Stimulated activated CD4-positive, alpha-beta T cell treated with anti-CD3 and anti-CD28 coated beads, TNF-alpha, amount 100 ng/mL, for 24 hours (primary cell): ENCODE data around the gene HSBP1.

Source experiments
- DNase-seq, 3 experiments: peaks; one replicate each; pipeline ENCODE4 v3.0.0-alpha.2; 2020; ENCODE audit warnings: low read depth in 3 of 3

The HSBP1 gene

DNA sequence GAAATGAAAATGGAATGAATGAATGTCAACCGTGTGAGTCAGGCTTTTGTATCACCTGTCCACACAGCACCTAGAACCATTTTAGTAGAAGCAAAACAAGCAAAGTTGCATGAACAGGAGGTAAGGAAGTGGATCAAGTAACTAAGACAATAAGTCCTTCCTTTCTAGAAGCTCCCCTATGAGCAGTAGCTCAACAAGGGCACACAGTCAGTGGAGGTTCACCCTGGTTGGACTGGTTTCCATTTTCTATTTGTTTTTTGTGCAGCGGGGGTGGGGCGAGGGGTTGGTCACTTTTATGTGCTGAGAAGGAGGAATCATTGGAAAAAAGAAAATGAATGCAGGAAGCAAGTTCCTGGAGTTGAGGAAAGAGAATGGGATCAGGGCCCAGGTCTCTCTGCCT, 4.0 kb upstream of the HSBP1 start:
- no peak for DNase-seq

DNA sequence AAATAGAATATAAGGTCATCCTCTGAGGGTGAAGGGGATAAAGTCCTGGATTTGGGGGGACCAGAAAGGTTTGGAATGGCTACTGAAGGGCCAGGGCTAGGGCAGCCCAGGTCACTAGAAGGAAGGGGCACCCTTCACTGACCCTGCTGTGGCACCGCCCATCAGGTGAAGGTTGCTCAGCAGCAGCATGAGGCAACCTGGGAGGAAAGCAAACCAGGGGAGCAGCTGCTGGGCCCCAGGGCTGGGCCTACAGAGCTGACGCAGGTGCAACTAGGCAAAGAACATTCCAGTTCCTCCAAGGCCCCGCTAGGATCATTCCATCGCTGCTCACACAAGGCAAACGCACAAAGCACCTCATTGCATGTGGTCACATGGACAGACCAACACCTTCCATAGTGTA, 3.4 kb upstream of the HSBP1 start:
- DNase-seq, result no peak

DNA sequence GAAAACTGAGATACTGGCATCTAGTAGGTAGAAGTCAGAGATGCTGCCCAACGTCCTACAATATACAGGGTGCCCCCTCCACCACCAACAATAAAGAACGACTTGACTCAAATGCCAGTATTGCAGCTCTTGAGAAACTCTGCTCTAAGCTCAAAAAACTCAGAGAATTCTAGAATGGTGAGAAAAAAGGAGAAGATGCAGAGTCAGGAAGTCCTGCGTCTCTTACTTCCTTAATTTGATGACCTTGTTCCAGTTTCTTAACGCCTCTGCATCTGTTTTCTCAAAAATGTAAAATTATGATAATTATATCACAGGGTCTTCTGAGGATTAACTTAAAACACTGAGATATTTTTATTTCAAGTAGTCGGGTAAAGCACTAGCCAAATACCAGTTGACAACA, 1.7 kb upstream of the HSBP1 start:
- DNase-seq, result no peak

DNA sequence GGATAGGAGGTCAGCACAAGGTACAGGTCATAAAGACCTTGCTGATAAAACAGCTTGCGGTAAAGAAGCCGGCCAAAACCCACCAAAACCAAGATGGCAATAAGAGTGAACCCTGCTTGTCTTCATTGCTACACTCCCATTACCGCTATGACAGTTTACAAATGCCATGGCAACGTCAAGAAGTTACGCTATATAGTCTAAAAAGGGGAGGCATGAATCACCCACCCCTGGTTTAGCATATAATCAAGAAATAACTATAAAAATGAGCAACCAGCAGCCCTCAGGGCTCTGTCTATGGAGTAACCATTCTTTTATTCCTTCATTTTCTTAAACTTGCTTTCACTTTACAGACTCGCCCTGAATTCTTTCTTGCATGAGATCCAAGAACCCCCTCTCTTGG, 1.0 kb upstream of the HSBP1 start:
- no peak for DNase-seq

DNA sequence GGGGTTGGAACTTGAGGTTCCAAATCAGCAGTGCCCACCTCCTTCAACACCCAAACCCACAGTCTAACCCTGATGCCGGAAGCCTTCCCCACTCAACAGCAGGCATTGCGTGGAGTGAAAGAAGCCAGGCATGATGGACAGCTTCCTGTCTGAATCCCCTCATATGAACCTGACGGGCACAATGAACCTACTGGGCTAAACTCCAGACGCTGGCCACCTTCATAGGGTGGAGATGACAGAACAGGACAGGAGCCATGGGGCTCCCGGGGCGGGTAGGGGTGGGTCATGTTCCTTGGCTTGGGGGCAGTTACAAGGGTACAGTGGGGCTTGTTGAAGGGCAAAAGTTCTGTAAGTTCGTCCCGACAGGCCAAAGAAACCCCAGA, 460 bp upstream of the HSBP1 start:
- no peak for DNase-seq

DNA sequence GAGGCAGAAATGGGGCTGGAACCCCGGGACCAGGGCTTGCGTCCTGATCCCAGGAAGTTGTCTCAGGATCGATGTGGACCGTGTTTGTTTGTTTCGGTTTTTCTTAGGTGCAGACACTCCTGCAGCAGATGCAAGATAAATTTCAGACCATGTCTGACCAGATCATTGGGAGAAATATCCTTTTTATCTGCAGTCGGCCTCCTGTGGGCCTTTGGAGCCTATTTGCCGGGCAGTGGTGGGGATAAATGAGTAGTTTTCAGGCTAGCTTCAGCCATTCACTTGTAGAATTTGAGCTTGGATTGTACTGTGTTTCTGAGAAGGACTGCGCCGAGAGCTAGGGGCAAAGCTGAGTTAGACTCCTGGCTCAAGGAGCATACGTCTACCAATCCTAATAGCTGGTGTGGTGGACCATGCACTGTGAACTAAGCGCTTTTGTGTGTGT, 816 bp downstream of the HSBP1 start:
- DNase-seq, result no peak

DNA sequence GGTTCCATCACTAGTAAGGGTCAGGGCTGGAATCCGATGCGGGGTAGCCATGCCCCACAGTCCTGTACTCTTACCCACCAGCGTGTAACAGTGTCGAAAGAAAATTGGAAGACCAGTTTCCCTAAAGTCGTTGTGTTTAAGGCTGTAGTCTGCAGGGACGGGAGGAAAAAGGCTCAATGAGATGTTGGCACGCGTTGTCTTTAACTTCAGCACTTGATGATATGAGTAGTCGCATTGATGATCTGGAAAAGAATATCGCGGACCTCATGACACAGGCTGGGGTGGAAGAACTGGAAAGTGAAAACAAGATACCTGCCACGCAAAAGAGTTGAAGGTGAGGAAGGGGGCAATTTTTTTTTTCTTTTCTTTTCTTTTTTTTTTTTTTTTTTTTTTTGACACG, 1.3 kb downstream of the HSBP1 start:
- no peak for DNase-seq

DNA sequence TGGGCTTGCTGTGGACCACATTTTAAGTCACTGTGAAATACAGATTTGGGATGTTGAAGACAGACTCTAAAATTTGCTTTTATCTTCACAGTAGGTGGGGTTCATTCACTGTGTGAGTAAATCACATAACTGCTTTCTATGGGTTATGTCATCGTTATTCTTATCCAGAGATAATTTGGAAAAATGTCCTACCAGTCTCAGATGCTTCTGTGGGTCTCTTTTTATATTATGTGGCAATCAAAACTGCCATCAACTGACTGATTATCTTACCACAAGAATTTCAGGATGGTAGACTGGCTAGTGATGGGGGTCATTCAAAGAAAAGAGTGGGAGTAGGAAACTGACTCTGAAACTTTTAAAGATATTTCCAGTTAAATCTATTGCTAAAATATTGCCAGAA, 3.1 kb downstream of the HSBP1 start:
- DNase-seq, result no peak

DNA sequence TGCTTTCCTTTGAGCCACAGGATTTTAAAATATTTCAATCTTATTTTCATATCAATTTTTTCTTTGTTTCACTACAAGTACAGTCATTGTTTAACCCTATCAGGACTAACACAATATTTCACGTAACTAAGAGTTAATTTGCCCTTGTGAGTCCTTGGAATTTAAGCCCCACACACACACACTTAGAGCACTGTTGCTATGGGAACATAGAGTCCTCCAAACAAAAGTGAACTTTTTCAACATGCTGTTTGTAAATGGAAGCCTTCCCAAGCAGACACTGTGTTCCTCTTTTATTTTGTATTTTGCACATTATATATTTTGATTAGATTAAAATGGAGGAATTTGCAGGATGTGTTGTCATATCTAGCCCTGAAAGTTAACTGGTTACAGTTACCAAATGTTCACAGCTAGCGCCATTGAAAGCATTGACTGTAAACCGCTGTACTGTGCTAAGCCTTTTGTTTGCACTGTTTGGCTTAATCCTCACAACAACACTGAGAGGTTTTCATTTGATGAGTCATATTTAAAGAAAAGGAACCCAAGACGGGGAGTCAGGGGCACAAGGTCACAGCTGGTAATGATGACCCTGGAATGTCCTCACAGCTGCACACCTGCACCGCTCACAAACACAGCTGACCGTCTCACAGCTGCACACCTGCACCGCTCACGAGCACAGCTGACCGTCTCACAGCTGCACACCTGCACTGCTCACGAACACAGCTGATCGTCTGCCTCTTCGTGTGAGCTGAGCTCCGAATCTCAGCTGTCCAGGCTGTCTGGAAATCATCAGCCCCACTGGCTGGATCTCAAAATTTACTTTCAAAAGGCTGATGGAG, 6.3 kb downstream of the HSBP1 start:
- no peak for DNase-seq

DNA sequence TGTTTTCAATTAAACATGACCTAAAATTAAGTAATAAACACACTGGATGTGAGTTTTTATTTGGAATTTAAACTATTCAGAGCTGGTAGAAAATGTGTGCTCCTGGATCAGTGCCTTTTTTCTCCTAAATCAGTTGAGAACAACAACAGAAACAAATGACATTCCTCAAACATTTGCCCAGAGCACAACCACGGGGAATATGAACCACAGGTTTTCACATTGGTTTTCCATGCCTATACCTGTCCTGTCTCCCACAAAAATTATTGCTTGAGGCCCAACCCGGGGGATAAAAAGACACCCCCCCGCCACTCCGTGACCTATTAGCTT, 6.8 kb downstream of the HSBP1 start:
- no peak for DNase-seq

DNA sequence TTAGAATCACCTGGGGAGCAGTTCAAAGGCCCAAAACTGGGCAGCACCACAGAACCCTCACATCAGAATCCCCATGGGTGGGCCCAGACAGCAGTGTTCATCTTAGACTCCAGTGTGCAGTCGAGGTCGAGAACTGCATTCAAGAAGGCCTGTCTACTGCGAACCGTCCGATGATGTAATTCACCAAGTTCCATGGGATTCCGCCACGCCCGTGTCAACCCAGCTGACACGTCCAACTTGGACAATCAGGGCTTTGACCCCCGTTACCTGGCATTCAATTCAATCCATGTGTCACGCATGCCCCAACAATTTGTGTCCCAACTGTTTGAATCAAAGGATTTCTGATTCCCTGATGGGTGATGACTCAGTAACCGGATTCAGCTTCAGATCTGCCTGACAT, 9.2 kb downstream of the HSBP1 start:
- DNase-seq, result no peak

DNA sequence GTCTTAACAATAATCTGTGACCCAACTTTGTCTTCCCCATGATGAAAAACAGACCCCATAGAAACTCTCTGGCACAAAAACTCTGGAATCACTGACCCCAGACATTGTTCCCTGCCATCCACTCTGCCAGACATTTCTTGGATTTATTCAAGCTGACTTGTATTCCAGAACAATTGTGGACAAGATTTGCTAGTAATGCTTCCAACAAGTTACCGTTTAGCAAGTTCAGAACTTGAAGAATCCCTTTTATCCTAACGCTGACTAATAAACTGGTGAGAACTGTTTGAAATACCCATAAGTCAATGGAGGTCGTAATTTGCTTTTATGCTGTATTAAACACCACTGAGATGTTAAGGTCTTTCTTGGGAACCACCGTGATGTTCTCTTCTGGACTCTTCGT, 10.5 kb downstream of the HSBP1 start:
- DNase-seq, result no peak

DNA sequence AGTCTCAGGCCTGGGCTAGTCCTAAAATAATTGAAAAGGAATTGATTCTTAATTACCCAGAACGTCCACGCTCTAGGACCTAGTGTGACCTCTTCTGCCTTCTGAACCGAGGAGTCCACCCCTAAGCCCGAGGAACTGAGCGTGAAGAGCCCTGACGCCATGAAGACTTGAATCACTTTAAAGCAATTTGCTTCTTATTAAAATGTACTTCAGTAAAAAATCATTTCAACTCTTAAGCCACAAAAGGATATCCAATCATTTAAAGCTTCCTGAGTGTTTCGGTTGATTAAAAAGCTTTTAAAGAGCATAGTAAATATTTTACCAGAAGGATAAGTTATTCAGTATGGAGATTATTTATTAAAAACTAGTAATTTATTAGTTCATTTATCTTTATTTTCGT, 11.6 kb downstream of the HSBP1 start:
- no peak for DNase-seq

DNA sequence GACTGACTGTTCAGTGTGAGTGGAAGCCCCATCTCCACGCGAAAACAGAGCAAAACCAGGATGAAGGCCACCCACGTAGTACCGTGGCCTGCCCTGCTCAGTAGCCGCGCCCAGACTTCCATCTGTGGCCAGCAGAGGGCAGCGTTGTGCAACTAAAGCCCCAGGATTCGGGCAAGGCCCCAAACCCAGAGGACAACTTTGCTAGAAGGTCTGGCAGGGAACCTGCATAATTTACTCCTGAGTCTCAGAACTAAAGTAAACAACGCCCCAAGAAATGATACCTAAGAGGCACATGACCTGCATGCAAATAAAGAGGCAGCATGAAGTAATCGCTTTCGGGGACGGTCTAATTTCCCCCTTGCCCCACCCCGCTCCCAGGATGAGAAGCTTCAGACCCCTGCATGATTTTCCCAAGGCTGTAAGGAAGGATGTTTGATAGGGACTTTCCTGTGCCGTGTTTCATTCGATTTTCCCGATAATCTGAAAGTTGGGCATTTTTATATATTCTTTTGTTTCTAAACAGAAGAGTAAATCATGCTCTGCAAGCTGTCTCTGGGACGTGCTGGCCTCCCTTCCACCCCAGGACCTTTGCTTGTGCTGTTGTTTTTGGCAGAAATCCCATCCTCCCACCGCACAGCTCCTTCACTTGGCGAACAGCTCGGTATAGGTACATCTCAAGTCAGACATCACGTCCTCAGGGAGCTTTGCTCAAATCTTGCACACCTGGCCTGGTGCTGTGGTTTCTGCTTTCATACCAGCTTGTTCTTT, 18.6 kb downstream of the HSBP1 start:
- peak; percentile 62 to 78 (median 71) for DNase-seq

DNA sequence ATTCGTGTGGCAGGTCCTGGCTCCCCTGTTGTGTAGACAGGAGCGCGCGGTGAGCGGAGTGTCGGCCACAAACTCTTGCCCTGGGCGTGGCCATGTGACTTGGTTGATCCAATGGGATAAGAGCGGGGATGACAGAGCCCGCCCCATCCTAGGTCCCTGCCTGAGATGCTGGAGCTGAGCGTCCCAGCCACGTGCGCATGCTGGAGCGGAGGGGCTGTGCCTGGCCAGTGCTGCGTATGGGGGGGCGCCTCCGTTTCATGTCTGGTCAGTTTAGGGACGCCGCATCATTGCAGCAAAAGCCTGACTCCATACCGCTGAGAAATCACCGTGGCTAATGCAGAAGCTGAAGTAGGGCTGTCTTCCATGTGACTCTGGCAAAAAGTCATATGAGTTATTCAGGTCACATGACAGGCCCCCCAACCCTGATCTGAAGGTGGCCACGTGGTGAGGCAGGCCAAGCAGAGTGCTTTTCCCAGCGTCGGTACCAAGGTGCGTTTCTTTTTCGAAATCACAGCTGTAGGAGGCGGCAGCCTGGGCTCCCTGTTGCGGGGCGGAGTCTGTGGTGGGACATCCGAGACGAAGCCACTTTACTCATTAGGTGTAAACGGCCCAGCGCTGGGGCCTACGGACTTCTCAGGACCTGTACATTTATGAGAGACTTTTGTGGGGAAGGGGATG, 22.5 kb downstream of the HSBP1 start:
- no peak for DNase-seq

DNA sequence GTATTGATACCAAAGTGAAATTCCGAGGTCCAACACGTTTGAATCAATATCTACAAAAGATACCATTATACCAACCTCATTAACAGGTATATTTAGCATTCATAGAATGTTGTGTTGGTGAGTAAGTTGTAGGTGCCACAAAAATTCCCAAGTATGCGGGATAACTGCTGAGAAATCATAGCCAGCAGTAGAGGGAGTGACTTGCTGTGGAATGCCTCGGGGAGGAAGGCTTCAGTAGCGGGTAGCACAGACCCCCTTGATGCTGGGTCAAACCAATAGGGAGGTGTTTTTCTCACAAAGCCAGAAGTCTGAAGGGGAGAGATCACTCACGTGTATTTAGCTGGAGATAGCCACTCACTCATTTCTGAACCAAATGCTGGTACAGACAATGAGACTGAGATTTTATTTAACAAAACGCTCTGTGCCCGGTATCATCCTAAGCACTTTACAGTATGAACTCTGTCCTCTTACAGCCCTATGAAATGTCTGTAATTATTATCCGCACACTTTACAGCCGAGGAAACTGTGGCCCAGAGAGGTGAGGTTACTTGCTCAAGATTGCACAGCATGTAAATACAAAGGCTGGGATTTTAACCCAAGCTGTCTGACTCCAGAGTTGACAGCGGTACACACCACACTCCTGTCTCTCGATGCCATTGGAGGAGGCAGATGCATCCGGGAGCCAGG, 23.1 kb downstream of the HSBP1 start:
- DNase-seq, result no peak

DNA sequence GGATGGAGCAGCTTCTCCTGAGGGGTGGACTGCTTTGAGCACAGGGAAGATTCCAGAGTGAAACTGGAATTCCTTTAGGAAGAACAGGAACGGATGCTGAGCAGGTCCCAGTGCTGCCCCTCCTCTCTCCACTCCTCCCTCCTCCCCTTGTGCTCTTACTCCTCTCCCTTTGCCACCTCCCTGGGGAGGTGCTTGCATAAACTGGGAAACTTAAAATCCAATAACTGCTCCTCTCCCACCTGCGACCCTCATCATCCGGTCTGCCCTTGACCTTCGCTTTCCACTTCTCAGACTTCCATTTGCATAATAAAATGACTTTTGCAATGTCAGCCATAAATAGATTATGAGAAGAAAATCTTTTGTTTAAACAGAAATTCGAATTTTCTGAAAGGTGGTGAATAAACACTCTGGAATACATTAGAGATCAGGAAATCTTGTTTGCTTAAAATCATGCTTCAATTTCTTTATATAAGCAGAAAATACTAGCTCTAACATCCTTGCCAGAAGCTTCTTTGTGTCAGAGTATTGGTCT, 23.7 kb downstream of the HSBP1 start:
- DNase-seq, result no peak

DNA sequence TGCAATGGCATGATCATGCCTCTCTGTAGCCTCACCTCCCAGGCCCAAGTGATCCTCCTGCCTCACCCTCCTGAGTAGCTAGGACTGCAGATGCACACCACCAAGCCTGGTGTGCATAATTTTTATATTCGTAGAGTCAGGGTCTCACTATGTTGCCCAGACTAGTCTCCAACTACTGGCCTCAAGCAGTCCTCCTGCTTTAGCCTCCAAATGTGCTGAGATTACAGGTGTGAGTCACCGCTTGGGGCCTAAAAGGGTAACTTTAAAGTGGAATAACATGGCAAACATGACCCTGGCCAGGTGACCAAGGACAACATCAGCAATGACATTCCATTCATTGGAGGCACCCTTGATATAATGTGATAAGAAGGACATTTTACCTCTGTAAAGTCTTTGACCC, 26.1 kb downstream of the HSBP1 start:
- no peak for DNase-seq

DNA sequence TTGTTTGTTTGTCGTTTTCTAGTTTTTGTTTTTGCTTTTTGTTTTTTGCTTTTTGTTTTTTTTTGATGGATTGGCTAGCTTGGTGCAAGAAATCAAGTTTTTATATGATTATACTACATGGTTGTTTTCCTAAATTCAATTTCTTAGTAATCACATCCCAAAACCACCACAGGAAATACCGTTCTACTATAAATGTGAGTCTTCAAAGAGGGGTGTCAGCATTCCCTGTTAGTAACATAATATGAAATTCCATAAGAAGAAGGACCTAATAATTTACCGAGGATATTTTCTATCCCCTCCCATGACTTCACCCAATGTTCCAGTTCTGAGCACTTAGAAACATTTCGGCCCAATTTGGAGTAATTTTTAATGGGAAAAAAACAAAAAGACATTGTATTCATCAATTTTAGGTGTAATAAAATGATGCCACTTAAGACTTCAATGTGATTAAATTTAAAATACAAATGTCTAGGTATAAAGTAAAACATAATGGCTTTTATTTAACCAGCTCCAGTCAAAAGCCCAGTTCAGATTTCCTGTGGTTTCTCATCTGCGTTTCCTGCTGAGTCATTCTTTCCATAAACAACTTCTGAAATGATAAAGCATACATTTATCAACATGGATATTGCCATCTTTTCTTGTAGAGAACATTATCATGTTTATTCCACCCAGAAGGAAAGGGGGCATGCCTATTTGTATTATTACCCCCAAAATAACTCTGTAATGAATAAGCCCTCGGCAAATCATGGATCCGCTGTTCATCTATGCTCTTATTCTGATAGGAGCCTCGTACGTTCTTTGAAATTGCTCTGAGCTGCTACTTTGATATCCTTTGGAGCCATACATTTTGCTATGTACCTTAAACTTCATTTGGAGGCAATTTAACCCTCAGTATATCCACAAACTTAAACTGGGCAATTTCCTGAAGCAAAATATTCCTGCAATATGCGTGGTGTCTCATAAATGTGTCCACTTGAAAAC, 28.1 kb downstream of the HSBP1 start:
- no peak for DNase-seq

DNA sequence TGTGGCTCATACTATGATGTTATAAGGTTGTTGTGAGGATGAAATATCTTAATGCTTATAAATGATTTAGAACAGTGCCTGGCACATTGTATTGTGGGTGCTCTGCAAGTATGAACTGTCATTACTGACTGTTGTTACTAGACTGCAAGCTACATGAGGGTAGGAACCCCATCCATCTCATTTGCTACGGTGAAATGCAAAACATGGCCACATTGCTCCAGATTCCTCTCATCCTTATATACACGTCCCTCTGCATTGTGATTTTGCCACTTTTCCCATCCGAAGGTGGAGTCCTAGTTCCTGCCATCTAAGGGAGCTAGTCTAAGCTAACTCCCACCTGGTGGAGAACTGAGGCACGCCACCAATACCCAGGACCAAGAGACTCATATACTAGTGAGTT, 29.8 kb downstream of the HSBP1 start:
- DNase-seq, result no peak

DNA sequence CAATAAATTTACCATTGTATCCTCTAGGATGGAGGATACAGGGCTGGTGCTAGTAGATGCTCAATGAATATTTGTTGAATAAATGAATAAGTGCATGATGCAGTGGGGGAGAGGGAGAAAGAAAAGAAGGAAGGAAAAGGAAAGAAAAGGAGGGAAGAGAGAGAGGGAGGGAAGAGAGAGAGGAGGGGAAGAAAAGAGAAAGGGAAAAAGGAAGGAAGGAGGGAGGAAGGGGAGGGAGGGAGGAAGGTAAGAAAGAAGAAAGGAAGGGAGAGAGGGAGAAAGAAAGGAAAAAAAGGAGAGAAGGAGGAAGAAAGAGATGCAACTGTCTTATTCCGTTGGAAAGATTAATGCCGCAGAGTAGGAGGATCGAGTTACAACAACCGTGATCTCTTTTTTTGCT, 30.4 kb downstream of the HSBP1 start:
- DNase-seq, result no peak
